ENCODE results near the gene MAGEB6.
"Not testable (repeated sequence)": the region's sequence is repeated elsewhere in the genome, so short reads cannot be mapped to it uniquely, and the experiment has no call there.

Gene MAGEB6, protein sequence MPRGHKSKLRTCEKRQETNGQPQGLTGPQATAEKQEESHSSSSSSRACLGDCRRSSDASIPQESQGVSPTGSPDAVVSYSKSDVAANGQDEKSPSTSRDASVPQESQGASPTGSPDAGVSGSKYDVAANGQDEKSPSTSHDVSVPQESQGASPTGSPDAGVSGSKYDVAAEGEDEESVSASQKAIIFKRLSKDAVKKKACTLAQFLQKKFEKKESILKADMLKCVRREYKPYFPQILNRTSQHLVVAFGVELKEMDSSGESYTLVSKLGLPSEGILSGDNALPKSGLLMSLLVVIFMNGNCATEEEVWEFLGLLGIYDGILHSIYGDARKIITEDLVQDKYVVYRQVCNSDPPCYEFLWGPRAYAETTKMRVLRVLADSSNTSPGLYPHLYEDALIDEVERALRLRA

DNA sequence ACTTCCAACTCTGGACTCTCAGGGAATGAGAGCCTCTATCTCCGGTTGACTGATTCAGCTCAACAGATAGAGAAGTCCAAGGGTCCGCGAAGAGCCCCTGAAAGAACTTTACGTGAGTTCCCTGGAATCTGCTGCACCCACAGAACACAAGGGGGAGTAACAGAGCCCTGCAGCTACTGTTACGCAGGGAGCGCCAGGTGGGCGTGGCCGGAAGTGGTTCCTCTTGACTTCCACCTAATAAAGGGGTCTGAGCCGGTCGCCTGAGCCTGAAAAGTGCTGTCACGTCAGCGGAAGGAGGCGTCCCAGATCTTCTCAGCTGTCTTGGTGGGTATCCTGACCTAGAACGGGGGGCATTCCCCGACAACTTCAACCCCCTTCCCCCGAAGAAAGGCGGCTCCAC is at the start of gene MAGEB6:
TSS of gene MAGEB6 (plus strand) at position 237 of the 400 bp plus-strand sequence. CDS start 1,407 bp downstream, outside the sequence.
- no peak for DNase-seq (ENCODE audit: extremely low spot score)
- POLR2A ChIA-PET, result no interaction called here
- TF ChIP-seq, protein P1, sequence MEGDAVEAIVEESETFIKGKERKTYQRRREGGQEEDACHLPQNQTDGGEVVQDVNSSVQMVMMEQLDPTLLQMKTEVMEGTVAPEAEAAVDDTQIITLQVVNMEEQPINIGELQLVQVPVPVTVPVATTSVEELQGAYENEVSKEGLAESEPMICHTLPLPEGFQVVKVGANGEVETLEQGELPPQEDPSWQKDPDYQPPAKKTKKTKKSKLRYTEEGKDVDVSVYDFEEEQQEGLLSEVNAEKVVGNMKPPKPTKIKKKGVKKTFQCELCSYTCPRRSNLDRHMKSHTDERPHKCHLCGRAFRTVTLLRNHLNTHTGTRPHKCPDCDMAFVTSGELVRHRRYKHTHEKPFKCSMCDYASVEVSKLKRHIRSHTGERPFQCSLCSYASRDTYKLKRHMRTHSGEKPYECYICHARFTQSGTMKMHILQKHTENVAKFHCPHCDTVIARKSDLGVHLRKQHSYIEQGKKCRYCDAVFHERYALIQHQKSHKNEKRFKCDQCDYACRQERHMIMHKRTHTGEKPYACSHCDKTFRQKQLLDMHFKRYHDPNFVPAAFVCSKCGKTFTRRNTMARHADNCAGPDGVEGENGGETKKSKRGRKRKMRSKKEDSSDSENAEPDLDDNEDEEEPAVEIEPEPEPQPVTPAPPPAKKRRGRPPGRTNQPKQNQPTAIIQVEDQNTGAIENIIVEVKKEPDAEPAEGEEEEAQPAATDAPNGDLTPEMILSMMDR (IDR thresholded peaks at IDR 0.05; ENCODE audit: control extremely low read depth, extremely low read depth, low read depth, missing control alignments), result no peak
- CTCF ChIA-PET, result no interaction called here

DNA sequence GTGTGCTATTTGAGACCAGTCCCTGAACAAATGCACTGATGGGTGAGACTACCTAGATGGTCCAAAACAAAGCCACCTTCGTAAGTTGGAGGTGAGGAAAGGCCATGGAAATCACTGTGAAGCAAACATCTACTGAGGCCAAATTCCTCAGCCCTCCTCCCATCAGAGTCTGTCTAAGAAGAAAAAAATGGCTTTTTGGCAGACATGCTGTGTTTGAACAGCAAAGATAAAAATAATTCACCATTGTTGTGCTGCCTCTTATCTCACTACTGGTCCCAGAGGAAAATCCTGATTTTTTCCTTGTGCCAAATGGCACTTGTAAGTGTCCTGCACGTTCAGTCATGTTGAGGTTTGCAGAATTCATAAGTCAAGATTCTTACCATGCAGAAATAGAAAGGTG is 46.2 kb upstream of the MAGEB6 start:
- ChIA-PET CTCF (no interaction called here), POLR2A (no interaction called here)
- DNase-seq (ENCODE audit: extremely low spot score), result no peak
- TF ChIP-seq, protein P1 (IDR thresholded peaks at IDR 0.05; ENCODE audit: control extremely low read depth, extremely low read depth, low read depth, missing control alignments), result no peak

DNA sequence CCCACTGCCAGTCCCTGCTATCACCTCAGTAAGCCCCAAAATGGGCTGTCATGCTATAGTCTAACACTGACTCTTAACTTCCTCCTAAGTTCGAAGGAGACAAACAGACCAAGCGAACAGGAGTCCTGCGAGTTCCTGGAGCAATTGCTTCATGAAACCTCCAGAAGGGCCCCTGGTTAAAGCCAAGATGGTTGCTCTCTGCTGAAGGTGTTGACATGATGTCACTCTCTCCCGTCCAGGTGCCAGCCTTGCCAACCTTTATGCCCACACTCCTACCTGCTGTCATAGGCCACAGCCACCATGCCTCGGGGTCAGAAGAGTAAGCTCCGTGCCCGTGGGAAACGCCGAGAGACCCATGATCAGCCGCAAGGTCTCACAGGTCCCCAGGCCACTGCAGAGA is 31.9 kb upstream of the MAGEB6 start, which contains the start of gene MAGEB6B:
TSS of gene MAGEB6B (plus strand) at position 301 of the 400 bp plus-strand sequence. CDS start at position 301, 0 bp downstream.
- CTCF ChIA-PET, result no interaction called here
- TF ChIP-seq, protein P1 (IDR thresholded peaks at IDR 0.05; ENCODE audit: control extremely low read depth, extremely low read depth, low read depth, missing control alignments), result no peak
- no peak for DNase-seq (ENCODE audit: extremely low spot score)
- POLR2A ChIA-PET, result no interaction called here

DNA sequence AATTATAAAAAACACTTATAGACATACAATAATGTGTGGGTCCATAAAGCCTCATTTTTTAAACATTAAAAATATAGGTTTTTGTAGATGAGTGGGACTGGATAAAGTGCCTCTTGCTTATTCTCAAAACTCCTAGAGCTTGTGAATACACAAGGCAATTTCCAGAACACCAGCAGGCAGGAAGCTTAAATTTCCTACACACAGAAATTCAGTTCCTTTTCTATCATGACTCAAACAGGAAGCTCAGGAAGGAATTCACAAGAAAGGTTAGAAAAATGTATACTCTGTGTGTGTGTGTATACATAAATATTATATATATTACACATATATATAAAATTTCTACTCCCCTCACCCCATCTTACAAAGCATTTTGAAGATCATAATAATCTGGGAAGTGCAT is 11.3 kb downstream of the MAGEB6 start:
- POLR2A ChIA-PET, result no interaction called here
- TF ChIP-seq, protein P1 (IDR thresholded peaks at IDR 0.05; ENCODE audit: control extremely low read depth, extremely low read depth, low read depth, missing control alignments), result no peak
- CTCF ChIA-PET, result no interaction called here
- no peak for DNase-seq (ENCODE audit: extremely low spot score)

DNA sequence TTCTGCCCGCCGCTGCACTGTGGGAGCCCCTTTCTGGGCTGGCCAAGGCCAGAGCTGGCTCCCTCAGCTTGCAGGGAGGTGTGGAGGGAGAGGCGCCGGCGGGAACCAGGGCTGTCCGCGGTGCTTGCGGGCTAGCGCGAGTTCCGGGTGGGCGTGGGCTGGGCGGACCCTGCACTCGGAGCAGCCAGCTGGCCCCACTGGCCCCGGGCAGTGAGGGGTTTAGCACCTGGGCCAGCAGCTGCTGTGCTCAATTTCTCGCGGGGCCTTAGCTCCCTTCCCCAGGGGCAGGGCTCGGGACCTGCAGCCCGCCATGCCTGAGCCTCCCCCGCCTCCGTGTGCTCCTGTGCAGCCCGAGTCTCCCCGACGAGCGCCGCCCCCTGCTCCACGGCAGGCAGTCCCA is 12.5 kb downstream of the MAGEB6 start:
- DNase-seq (ENCODE audit: extremely low spot score); POLR2A ChIA-PET; CTCF ChIA-PET: not testable (repeated sequence)

DNA sequence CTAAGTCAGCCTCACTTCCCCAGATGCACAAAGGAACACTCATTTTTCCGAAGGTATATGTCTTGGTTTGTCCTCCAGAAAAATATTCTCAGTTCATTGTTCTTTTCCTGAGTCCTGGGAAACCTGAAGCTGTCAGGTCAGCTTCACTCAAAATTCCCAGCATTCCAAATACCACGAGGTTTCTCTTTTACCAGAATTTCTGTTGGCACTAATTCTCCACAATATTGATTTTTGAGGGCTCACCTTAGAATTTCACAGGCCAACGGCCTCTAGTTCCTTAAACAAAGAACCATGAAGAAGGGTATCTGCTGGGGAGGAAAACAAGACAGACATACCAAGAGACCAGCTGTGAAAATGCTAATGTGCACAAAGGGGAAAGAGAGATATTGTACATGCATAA is 15.8 kb downstream of the MAGEB6 start:
- ChIA-PET POLR2A (no interaction called here), CTCF (no interaction called here)
- TF ChIP-seq, protein P1 (IDR thresholded peaks at IDR 0.05; ENCODE audit: control extremely low read depth, extremely low read depth, low read depth, missing control alignments), result no peak
- DNase-seq (ENCODE audit: extremely low spot score), result no peak

DNA sequence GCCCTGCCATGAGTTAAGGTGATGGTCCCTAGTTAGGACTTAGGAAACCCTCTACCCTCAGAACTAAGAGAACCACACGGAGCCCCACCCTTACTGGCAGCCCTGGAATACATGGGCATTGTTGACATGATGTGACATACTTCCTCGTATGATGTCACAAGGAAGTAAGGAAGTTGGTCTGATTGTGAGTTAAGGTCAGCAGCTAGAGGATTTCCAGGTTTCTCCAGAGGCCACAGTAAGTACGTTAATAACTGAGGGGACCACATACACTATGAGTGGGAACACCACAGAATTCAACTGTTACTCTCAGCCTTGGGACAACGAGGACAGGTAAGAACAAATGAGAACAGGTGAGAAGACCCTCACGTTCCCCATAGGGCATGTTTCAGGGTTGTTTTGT is 23.6 kb downstream of the MAGEB6 start, which contains the start of gene MAGEB5:
TSS of gene MAGEB5 (plus strand) at position 301 of the 400 bp plus-strand sequence. CDS start 1,133 bp downstream, outside the sequence.
- POLR2A ChIA-PET, result no interaction called here
- TF ChIP-seq, protein P1 (IDR thresholded peaks at IDR 0.05; ENCODE audit: control extremely low read depth, extremely low read depth, low read depth, missing control alignments), result no peak
- CTCF ChIA-PET, result no interaction called here
- DNase-seq (ENCODE audit: extremely low spot score), result no peak

All from GM10248 (cell line).